ENCODE measurements around the gene RAI1. TPM values are rescaled to one million over a fixed set of nuclear protein-coding genes. Genes with fewer than 3 reads are reported as not detected.

Gene RAI1
- total RNA-seq, 1 experiment from 2014 or later, result 86.3 TPM

DNA sequence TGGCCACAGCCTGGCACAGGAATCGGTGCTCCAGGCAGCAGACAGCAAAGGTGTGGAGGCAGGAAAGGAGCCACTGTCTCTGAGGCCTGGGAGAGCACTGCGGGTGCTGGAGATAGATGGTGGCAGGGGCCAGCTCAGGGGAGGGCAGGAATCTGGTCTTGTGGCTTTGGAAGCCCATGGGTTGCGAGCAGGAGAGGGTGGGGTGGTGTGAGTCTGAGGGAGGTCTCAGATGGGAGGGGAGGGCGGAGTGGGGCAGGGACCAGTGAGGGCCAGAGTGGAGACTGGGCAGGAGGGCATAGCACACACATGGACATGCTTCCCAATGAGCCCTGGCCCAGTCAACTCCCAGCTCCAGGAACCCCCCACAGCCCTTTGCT lies 85.5 kb downstream of the RAI1 start:
- H3K27me3 ChIP-seq (ENCODE audit: insufficient read depth, low read depth), result no peaks in the 10 kb centered on the region
- ChIA-PET CTCF (interaction anchor here (0.6 kb wide), 1 partner anchor 776 kb away, joined by 4 read pairs; no protein-coding TSS in a partner anchor), POLR2A (ENCODE audit: unreplicated experiment) (no interaction called here)
- H3K4me1 ChIP-seq (replicated peaks; ENCODE audit: insufficient read depth), result no peaks in the 10 kb centered on the region
- H3K36me3 ChIP-seq (ENCODE audit: low read depth), result 0 out of 2 replicates have a peak, but pooled peaks cover 6% of the 10 kb centered on the region
- H3K9me2 ChIP-seq (ENCODE audit: insufficient read depth), result no peaks in the 10 kb centered on the region
- BruUV-seq (replicated peaks), result no TSS peak
- H3F3A ChIP-seq (ENCODE audit: insufficient read depth, low read depth), result peaks cover 19% of the 10 kb centered on the region; the same call in 1 of the 2 replicates
- H3K9me3 ChIP-seq (ENCODE audit: insufficient read depth, low read depth), result no peaks in the 10 kb centered on the region
- no peak overlapping the region for H3K4me2 ChIP-seq
- no peak for DNase-seq
- TF ChIP-seq EZH2 (IDR thresholded peaks at IDR 0.05; ENCODE audit: low read depth) (no peak), CTCF (conservative IDR thresholded peaks at IDR 0.05) (no peak)
- no peak overlapping the region for H3K4me3 ChIP-seq
- H3K27ac ChIP-seq, result no peak overlapping the region
- peaks cover 56% of the 10 kb centered on the region for H3K79me2 ChIP-seq (ENCODE audit: low read depth)
- H2AFZ ChIP-seq, result no peak overlapping the region
- H4K20me1 ChIP-seq (ENCODE audit: insufficient read depth), result peaks cover 85% of the 10 kb centered on the region
- intact Hi-C loops (cut with micrococcal nuclease; ENCODE audit: unreplicated experiment), result no loop called here

- Histone ChIP-seq H3K4me2 (no peak overlapping the region), H3K36me3 (ENCODE audit: low read depth) (0 out of 2 replicates have a peak, but pooled peaks cover 6% of the 10 kb centered on the region), H3K27me3 (ENCODE audit: insufficient read depth, low read depth) (no peaks in the 10 kb centered on the region), H3K9me3 (ENCODE audit: insufficient read depth, low read depth) (no peaks in the 10 kb centered on the region), H3F3A (ENCODE audit: insufficient read depth, low read depth) (peaks cover 20% of the 10 kb centered on the region; the same call in 1 of the 2 replicates), H3K9me2 (ENCODE audit: insufficient read depth) (no peaks in the 10 kb centered on the region), H3K27ac (no peak overlapping the region), H4K20me1 (ENCODE audit: insufficient read depth) (peaks cover 85% of the 10 kb centered on the region), H3K4me3 (no peak overlapping the region), H2AFZ (no peak overlapping the region), H3K79me2 (ENCODE audit: low read depth) (peaks cover 56% of the 10 kb centered on the region), H3K4me1 (replicated peaks; ENCODE audit: insufficient read depth) (no peaks in the 10 kb centered on the region)
- TF ChIP-seq EZH2 (IDR thresholded peaks at IDR 0.05; ENCODE audit: low read depth), result no peak
- TF ChIP-seq CTCF (conservative IDR thresholded peaks at IDR 0.05), result no peak
- BruUV-seq (replicated peaks), result no TSS peak
- ChIA-PET POLR2A (ENCODE audit: unreplicated experiment) (no interaction called here), CTCF (interaction anchor here (0.6 kb wide), 1 partner anchor 884 kb away, joined by 3 read pairs; no protein-coding TSS in a partner anchor)
- DNase-seq, result peak in 1 of 2 experiments; percentile 32
- intact Hi-C loops (cut with micrococcal nuclease; ENCODE audit: unreplicated experiment), result no loop called here
Measured at GRCh38 chr17:17767154-17767869, 86.1 kb downstream of the RAI1 start.

- no TSS peak for BruUV-seq (replicated peaks)
- no peak overlapping the region for H3K4me2 ChIP-seq
- H3K27ac ChIP-seq, result no peak overlapping the region
- ChIA-PET CTCF (no interaction called here), POLR2A (ENCODE audit: unreplicated experiment) (no interaction called here)
- no peak overlapping the region for H2AFZ ChIP-seq
- no peaks in the 10 kb centered on the region for H3K9me2 ChIP-seq (ENCODE audit: insufficient read depth)
- no peaks in the 10 kb centered on the region for H3K9me3 ChIP-seq (ENCODE audit: insufficient read depth, low read depth)
- no peak for TF ChIP-seq EZH2 (IDR thresholded peaks at IDR 0.05; ENCODE audit: low read depth)
- TF ChIP-seq CTCF (conservative IDR thresholded peaks at IDR 0.05), result no peak
- H3F3A ChIP-seq (ENCODE audit: insufficient read depth, low read depth), result peaks cover 15% of the 10 kb centered on the region; the same call in 1 of the 2 replicates
- intact Hi-C loops (cut with micrococcal nuclease; ENCODE audit: unreplicated experiment), result no loop called here
- peaks cover 83% of the 10 kb centered on the region for H4K20me1 ChIP-seq (ENCODE audit: insufficient read depth)
- DNase-seq, result peak in 1 of 2 experiments; percentile 22
- H3K4me3 ChIP-seq, result no peak overlapping the region
- H3K79me2 ChIP-seq (ENCODE audit: low read depth), result peaks cover 56% of the 10 kb centered on the region
- H3K36me3 ChIP-seq (ENCODE audit: low read depth), result 0 out of 2 replicates have a peak, but pooled peaks cover 6% of the 10 kb centered on the region
- H3K27me3 ChIP-seq (ENCODE audit: insufficient read depth, low read depth), result no peaks in the 10 kb centered on the region
- H3K4me1 ChIP-seq (replicated peaks; ENCODE audit: insufficient read depth), result 0 out of 2 replicates have a peak, but pooled peaks cover 3% of the 10 kb centered on the region
Measured at GRCh38 chr17:17767887-17768418, 86.7 kb downstream of the RAI1 start.

Data from PC-9 (cell line).